Parathyroid adenoma (tissue), 2 donors: ENCODE data around the gene NOM1.

Source experiments
- H2AFZ ChIP-seq: fragments of 300-600 bp; sonication (generic); one replicate; pipeline ENCODE4 v1.7.0; 2017; ENCODE audit warnings: antibody characterized with exemption, mild to moderate bottlenecking
- H3K27ac ChIP-seq: fragments of 300-600 bp; sonication (generic); one replicate; pipeline ENCODE4 v1.7.0; 2017
- H3K27me3 ChIP-seq: fragments of 300-600 bp; sonication (generic); one replicate; pipeline ENCODE4 v1.7.0; 2017; ENCODE audit warnings: low read length; ENCODE audit not compliant: control insufficient read depth, insufficient read depth
- H3K36me3 ChIP-seq: fragments of 300-600 bp; sonication (generic); one replicate; pipeline ENCODE4 v1.7.0; 2017; ENCODE audit warnings: low read length; ENCODE audit not compliant: control insufficient read depth, insufficient read depth
- H3K4me1 ChIP-seq: fragments of 300-600 bp; sonication (generic); one replicate; pipeline ENCODE4 v1.7.0; 2017; ENCODE audit warnings: control low read depth
- H3K4me2 ChIP-seq: fragments of 300-600 bp; sonication (generic); one replicate; pipeline ENCODE4 v1.7.0; 2017; ENCODE audit warnings: low read length
- H3K4me3 ChIP-seq: fragments of 300-600 bp; sonication (generic); one replicate; pipeline ENCODE4 v1.7.0; 2017; ENCODE audit warnings: low read depth, low read length
- H3K79me2 ChIP-seq: fragments of 300-600 bp; sonication (generic); one replicate; pipeline ENCODE4 v1.7.0; 2017; ENCODE audit warnings: control low read depth
- H3K9ac ChIP-seq: fragments of 300-600 bp; sonication (generic); one replicate; pipeline ENCODE4 v1.7.0; 2017; ENCODE audit warnings: mild to moderate bottlenecking
- H3K9me3 ChIP-seq: fragments of 300-600 bp; sonication (generic); one replicate; pipeline ENCODE4 v1.7.0; 2017; ENCODE audit warnings: low read length; ENCODE audit not compliant: control insufficient read depth
- CTCF ChIP-seq: fragments of 300-600 bp; sonication (generic); IDR thresholded peaks from one replicate; pipeline ENCODE4 v1.7.0; 2017; ENCODE audit warnings: antibody characterized with exemption, mild to moderate bottlenecking
- donor health status: primary hyperparathyroidism.

Gene NOM1

GRCh38 chr7:156962897-156963296 is 13.4 kb downstream of the NOM1 start:
- H3K27ac ChIP-seq = no peak overlapping the region
- no peak overlapping the region for H2AFZ ChIP-seq
- no peak overlapping the region for H3K4me2 ChIP-seq
- no peaks in the 10 kb centered on the region for H3K27me3 ChIP-seq
- TF ChIP-seq CTCF = no peak
- H3K4me3 ChIP-seq = no peak overlapping the region
- no peaks in the 10 kb centered on the region for H3K9me3 ChIP-seq
- no peaks in the 10 kb centered on the region for H3K36me3 ChIP-seq
- H3K9ac ChIP-seq = no peak overlapping the region
- no peaks in the 10 kb centered on the region for H3K4me1 ChIP-seq
- peaks cover 2% of the 10 kb centered on the region for H3K79me2 ChIP-seq

DNA sequence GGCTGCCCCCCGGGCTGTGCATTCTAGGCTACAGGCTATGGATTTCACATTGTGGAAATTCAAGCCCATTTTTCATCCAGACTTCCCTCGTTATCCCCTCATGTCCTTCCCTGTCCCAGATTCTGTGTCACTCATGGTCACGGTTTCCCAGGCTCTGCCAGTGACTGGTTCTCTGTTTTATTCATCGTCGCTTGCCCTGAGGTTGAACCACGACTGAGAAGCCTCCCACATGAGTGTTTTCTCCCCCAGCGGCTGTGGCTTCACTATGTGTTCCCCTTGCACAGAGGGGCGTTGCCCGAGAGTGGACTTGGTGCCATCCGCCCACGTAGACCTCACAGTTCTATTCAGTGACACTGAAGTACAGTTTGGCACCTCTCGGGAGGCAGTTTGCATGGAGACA is 14.0 kb downstream of the NOM1 start:
- Histone ChIP-seq H3K27me3 (no peaks in the 10 kb centered on the region), H3K4me2 (no peak overlapping the region), H3K9me3 (no peaks in the 10 kb centered on the region), H3K4me1 (no peaks in the 10 kb centered on the region), H3K9ac (no peak overlapping the region), H3K4me3 (no peak overlapping the region), H3K36me3 (no peaks in the 10 kb centered on the region), H3K79me2 (peaks cover 2% of the 10 kb centered on the region), H2AFZ (no peak overlapping the region), H3K27ac (no peak overlapping the region)
- TF ChIP-seq CTCF = no peak

DNA sequence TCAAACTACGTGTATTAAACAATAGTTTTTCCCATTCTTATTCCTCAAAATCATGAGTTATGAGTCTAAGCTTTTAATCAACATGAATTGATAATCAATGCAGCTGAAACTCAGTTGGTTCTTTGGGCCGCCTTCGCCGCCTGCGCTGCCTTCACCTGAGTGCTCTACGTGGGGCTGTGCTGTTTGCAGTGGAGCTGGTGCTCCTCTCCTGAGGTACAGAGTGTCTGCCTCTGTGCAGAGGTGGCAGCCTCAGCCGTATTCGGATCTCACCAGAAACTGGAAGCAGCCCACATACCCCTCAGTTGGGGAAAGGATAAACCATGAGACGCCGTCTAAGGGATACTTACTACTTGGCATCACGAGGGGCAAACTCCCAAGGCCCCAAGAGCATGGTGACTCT is 15.5 kb downstream of the NOM1 start:
- no peak overlapping the region for H3K27ac ChIP-seq
- H2AFZ ChIP-seq = no peak overlapping the region
- no peak overlapping the region for H3K4me3 ChIP-seq
- no peaks in the 10 kb centered on the region for H3K27me3 ChIP-seq
- no peaks in the 10 kb centered on the region for H3K9me3 ChIP-seq
- H3K79me2 ChIP-seq = peaks cover 2% of the 10 kb centered on the region
- H3K4me1 ChIP-seq = no peaks in the 10 kb centered on the region
- H3K9ac ChIP-seq = no peak overlapping the region
- no peaks in the 10 kb centered on the region for H3K36me3 ChIP-seq
- H3K4me2 ChIP-seq = no peak overlapping the region
- TF ChIP-seq CTCF = no peak

- no peak overlapping the region for H2AFZ ChIP-seq
- H3K27ac ChIP-seq = no peak overlapping the region
- H3K9me3 ChIP-seq = no peaks in the 10 kb centered on the region
- no peak overlapping the region for H3K9ac ChIP-seq
- H3K27me3 ChIP-seq = no peaks in the 10 kb centered on the region
- H3K4me2 ChIP-seq = no peak overlapping the region
- H3K4me1 ChIP-seq = no peaks in the 10 kb centered on the region
- no peaks in the 10 kb centered on the region for H3K36me3 ChIP-seq
- no peak for TF ChIP-seq CTCF
- no peaks in the 10 kb centered on the region for H3K79me2 ChIP-seq
- no peak overlapping the region for H3K4me3 ChIP-seq
These were observed 16.9 kb downstream of the NOM1 start for GRCh38 chr7:156966387-156966786.

- TF ChIP-seq CTCF = no peak
- Histone ChIP-seq H3K4me2 (no peak overlapping the region), H3K79me2 (no peaks in the 10 kb centered on the region), H3K27ac (no peak overlapping the region), H3K36me3 (no peaks in the 10 kb centered on the region), H3K9ac (no peak overlapping the region), H3K4me1 (no peaks in the 10 kb centered on the region), H3K9me3 (no peaks in the 10 kb centered on the region), H2AFZ (no peak overlapping the region), H3K4me3 (no peak overlapping the region), H3K27me3 (no peaks in the 10 kb centered on the region)
These were observed 18.7 kb downstream of the NOM1 start for GRCh38 chr7:156968183-156968582.
